GM12873 (cell line): ENCODE results near the gene TTYH2.

Source experiments
- TF ChIP-seq, protein P1 (sequence below): IDR thresholded peaks from 2 replicates; pipeline ENCODE4 v1.5.1; 2012; ENCODE audit warnings: low read depth, mild to moderate bottlenecking, moderate library complexity, low read length, control low read depth; ENCODE audit not compliant: insufficient read depth; ENCODE audit errors: missing control alignments

Gene TTYH2

DNA sequence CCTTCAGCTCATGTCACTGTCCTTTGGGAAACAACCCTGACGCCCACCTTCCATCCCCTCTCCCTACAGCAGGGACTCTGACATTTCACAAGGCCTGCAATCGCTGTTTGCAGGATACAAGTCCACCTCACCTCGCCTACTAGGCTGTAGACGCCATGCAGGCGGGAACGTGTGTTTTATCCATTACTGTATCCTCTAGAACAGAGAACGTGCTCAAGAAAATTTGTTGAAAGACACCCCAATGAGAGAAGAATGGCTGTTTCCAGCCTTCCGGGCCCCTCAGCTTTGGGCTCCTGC, 1.5 kb upstream of the TTYH2 start:
- TF ChIP-seq, protein P1, sequence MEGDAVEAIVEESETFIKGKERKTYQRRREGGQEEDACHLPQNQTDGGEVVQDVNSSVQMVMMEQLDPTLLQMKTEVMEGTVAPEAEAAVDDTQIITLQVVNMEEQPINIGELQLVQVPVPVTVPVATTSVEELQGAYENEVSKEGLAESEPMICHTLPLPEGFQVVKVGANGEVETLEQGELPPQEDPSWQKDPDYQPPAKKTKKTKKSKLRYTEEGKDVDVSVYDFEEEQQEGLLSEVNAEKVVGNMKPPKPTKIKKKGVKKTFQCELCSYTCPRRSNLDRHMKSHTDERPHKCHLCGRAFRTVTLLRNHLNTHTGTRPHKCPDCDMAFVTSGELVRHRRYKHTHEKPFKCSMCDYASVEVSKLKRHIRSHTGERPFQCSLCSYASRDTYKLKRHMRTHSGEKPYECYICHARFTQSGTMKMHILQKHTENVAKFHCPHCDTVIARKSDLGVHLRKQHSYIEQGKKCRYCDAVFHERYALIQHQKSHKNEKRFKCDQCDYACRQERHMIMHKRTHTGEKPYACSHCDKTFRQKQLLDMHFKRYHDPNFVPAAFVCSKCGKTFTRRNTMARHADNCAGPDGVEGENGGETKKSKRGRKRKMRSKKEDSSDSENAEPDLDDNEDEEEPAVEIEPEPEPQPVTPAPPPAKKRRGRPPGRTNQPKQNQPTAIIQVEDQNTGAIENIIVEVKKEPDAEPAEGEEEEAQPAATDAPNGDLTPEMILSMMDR: no peak

DNA sequence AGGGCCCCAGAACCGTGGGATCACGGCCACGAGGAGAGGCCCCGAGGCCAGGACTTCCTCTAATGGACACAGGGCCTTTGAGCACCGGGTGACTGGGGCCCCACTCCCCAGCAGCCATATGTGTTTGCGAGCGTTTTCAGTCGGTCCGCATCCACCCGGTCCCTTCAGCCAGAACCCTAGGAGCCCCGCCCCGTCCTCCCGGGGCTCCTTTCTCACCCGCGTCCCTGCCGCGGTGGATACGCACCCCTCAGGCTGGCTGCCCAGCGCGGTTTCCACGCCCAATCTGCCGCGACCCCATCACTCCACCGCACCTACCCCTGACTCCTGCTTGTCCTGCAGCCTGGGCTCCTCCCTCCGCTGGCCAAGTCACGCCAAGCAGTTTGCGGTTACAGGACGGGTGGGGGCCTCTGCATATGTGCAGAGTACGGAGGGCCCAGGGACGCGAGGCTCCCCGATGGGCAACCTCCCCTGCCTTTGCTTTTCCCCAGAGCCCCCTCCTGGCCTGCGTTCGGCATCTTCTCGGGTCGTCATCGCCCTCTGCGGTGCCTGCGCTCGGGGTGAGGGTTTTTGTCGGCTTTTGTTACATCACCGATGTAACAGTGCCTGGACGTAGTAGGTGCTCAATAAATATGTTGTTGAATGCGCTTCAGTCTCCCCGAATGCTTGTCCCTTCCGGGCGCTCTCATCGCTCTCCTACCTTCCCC, 1.0 kb upstream of the TTYH2 start:
- TF ChIP-seq, protein P1: no peak

DNA sequence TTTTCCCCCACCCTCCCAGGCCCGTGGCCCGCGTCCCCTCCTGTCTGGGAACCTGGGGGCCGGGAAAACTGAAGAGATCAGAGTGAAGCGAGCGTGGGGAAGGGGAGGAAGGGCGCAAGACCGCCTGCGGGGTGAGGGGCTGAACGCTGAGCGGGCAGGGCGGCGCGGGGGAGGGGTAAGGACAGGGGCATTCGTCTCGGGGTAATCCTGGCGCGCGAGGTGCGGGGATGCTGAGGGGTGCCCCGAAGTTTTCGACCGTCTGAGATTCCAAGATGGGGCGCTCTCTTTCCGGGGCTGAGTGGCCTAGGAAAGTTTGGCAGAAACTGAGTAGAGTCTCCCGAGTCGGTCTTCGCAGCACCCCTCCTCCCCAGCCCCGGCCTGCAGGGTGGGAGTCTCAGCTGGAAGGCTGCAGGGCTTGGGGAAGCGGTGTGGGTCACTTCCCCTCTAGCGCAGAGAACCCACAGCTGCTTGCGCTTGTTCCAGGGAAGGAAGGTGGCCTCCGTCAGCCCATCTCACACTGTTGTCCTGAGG, 555 bp downstream of the TTYH2 start:
- TF ChIP-seq, protein P1: no peak

DNA sequence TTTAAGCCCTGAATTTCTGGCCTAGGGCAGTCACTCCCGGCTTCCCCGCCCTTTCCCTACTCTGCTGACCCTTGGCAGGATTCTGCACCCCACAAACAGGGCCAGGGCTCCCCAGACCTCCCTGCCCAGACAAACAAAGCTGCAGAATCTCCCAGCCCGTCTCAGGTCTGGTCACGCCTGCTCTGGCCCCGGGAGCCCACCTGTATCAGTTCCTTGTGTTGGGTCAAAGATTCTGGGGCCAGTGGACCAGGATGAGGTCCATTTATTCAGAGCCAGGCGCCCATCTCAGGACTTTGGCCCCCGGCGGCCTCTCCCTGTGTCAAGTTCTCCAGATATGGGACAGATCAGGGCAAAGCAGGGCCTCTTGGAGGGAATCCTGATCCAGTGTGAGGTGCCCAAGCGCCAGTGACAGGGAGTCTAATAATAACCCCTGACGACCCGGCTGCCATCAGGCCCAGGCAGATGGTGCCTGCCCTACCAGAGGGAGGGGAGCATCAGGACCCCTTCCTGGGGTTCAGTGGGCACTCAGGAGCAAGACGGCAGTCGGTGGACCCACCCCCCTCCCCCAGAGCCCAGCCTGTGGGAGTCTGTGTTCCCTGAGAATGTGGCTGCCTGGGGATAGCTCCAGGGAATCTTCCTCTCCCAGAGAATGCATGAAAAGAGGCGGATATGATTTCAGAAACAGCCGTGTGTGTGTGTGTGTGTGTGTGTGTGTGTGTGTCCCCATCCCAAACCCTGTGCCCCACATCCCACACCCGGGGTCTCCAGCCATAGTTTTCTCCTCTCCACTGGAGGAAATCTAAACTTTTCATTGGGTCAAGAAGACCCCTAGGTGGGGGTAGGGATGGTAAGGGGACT, 1.3 kb downstream of the TTYH2 start:
- TF ChIP-seq, protein P1: no peak

DNA sequence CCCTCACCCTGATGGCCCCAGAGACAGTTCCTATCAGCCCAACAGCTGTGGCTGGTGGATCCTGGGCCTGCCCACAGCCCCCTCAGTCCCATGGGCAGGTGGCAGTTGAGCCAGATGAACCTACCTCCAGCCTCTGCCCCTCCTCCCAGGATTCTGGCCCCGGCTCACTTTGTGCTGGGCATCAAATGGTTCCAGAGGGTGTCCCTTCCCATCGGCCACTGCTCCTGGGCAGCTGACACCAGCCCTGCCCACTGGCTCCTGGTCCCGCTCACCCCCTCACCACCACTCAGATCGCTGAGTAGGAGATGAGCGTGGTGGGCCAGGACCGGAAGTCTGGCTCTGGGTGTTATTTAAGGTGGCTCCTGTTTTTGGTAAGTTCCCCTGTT, 2.0 kb downstream of the TTYH2 start:
- TF ChIP-seq, protein P1: no peak

DNA sequence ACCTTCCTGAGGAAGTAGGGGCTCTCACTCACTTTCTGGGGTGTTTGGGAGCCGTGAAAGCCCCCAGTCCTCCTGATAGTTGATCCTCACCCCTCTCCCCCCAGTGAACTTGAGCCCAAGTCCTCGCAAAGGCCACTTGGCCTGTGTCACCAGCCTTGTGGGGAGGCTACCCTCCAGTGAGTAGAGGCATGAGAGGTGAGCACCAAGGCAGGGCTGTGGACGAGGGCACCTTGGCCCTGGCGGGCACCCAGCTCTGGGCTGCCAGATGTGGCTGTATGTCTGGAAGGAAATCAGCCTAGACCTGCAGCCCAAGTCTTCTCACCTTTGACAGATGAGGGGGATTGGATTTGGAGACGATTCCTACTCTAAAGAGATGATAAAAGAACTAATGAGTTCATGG, 3.1 kb downstream of the TTYH2 start:
- TF ChIP-seq, protein P1: no peak

DNA sequence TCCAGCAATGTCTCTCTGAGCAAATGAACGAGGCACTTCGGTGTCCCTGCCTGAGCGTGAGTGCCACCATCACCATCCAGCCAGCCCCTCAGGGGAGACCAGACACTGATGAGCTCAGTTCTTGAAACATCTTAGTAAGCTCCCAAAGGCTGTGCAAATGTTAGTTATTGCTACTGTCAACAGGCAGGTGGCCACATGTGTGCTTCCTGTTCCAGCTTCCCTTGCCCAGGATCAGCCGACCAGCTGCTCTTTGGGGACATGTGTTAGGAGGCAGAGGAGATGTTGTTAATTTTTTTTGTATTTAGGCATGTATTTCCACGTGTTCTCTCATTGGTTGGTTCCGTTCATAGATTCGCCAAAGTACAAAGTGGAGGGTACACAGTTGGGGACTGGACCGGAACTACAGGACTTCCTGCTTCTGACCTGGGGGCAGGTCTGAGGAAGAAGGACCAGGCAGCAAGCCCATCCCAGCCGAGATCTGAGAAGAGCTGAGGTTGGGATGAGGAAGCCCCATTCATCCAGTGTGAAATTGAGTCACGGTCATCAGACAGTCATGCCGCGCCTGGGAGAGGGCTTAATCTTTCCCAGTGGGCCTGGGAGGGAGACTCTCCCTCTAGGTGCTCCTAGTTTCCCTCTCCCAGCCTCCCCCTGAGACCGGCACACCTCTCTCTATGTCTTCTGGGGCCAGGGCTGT, 3.8 kb downstream of the TTYH2 start:
- TF ChIP-seq, protein P1: no peak
